RWPE1 (cell line): ENCODE data around the gene GGACT.

Experiments used
- CTCF ChIA-PET: fragments of 350-600 bp; sonication (Branson Sonifier 250); formaldehyde crosslinking; extraction: SDS; loops from one replicate; lab custom pipeline; 2021; lab: Yijun Ruan, JAX
- POLR2A ChIA-PET: fragments of 400-600 bp; formaldehyde crosslinking; extraction: SDS; loops from one replicate; lab custom pipeline; 2020; ENCODE audit warnings: antibody characterized with exemption; ENCODE audit not compliant: low non-redundant PET; lab: Yijun Ruan, JAX
- DNase-seq: peaks from one replicate; pipeline ENCODE4 v3.0.0; 2012; ENCODE audit warnings: low spot score
- H3K27ac ChIP-seq: fragments of 450-650 bp; 2 replicates; pipeline ENCODE4 v1.5.1; 2017
- TF ChIP-seq, protein P1 (sequence below): fragments of 450-650 bp; conservative IDR thresholded peaks from 2 replicates; pipeline ENCODE4 v1.5.1; 2017; ENCODE audit warnings: low read depth, mild to moderate bottlenecking

Gene GGACT

DNA sequence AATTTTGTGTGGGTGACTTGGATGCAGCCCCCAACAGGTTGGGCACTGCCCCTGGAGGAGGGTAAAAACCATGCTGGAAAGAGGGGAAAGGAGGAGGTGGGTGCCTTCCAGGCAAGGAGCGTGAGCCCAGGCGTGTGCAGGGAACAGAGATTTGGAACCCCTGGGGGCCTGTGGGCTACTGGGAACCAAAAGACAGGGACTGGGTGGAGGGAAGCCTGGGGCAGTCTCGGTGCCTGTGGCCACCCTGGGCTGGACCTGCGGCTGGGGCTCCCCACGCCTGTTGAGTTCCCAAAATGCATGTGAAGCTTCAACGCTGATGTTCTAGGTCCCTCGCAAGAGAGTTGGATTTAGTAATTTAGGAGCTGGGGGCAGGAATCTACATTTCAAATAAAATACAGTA, 24.8 kb downstream of the GGACT start:
- no peak overlapping the region for H3K27ac ChIP-seq
- ChIA-PET POLR2A (no interaction called here), CTCF (no interaction called here)
- TF ChIP-seq, protein P1, sequence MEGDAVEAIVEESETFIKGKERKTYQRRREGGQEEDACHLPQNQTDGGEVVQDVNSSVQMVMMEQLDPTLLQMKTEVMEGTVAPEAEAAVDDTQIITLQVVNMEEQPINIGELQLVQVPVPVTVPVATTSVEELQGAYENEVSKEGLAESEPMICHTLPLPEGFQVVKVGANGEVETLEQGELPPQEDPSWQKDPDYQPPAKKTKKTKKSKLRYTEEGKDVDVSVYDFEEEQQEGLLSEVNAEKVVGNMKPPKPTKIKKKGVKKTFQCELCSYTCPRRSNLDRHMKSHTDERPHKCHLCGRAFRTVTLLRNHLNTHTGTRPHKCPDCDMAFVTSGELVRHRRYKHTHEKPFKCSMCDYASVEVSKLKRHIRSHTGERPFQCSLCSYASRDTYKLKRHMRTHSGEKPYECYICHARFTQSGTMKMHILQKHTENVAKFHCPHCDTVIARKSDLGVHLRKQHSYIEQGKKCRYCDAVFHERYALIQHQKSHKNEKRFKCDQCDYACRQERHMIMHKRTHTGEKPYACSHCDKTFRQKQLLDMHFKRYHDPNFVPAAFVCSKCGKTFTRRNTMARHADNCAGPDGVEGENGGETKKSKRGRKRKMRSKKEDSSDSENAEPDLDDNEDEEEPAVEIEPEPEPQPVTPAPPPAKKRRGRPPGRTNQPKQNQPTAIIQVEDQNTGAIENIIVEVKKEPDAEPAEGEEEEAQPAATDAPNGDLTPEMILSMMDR, result no peak
- DNase-seq, result no peak

DNA sequence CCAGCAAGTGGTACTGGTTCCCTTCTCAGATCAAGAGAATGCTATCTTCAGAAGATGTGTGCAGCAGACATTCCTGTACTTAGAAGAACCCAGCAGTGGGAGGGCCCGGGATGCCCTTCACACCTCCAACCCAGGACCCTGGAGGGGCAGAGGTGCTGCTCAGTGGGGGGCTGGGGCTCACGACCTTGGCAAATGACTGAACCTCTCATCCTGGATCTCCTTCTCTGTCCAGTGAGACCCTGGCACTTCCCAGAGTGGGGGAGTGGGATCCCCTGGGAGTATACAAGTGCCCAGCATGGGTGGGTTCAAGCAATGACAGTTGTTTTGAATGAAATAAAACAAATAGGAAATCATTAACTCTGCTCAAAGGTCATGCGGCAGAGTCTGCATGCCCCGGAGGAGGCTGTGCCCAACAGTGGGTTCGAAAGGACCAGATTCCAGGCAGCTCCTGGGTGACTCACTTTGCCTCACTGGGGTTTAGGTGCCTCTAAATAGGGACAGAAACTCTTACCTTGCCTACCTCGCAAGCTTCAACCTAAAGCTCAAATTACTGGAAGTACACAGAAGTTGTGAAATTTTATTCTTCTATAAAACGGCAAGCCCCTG, 26.9 kb downstream of the GGACT start:
- POLR2A ChIA-PET, result no interaction called here
- CTCF ChIA-PET, result interaction anchor here (0.6 to 1.2 kb wide), 2 partner anchors 27 to 303 kb away, joined by 4 to 7 read pairs; no protein-coding TSS in a partner anchor
- no peak overlapping the region for H3K27ac ChIP-seq
- TF ChIP-seq, protein P1, result no peak
- DNase-seq, result no peak

DNA sequence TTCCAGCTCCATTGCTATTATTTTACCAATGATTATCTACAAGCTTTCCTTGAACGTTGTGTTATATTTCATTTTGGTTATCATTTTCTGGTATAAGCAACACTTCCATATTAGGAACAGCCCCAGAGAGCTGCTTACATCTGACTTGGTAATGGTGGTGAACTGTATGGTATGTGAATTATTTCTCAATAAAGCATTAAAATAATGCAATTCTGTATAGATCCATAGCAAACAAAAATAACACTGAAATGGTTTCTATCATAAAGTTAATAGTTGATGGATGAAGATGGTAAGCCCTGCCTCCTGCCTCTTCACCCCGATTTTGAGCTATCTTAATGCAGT, 27.5 kb downstream of the GGACT start:
- no peak overlapping the region for H3K27ac ChIP-seq
- ChIA-PET POLR2A (no interaction called here), CTCF (interaction anchor here (0.6 to 1.6 kb wide), 3 partner anchors 12 to 535 kb away, joined by 5 to 8 read pairs (median 7); no protein-coding TSS in a partner anchor)
- TF ChIP-seq, protein P1, result no peak
- DNase-seq, result no peak

DNA sequence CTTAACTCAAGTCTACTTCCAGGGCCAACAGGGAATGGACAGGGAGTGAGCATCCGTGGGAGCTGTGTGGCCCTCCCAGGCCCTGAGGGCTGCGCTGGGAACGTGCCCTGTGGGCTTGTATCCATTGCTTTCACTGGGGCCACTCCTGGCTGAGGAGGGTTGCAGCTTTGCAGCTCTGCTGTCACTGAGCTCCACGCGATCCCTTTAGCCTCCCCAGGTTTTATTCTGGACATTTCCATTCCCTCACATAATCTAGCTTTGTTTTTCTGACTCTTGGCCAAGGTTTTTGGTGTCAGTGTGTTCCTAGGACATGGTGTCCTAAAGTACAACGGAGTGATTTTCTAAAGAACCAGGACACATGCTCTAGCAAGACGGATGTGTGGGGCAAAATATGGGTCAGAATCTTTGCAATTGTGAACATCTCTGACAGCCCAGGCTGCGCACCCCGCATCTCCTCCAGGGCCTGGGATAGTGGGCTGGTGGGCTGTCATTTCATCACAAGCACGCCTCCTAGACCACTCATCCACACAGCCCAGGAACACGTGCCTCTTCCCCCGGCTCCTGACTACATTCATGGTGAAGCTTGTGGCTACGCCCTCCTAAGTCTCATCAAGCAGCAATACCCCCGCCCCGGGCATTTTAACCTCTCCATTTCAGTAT, 28.0 kb downstream of the GGACT start:
- TF ChIP-seq, protein P1, result no peak
- ChIA-PET POLR2A (no interaction called here), CTCF (interaction anchor here (0.6 to 1.6 kb wide), 2 partner anchors 12 to 535 kb away, joined by 5 to 8 read pairs; no protein-coding TSS in a partner anchor)
- no peak overlapping the region for H3K27ac ChIP-seq
- DNase-seq, result no peak

DNA sequence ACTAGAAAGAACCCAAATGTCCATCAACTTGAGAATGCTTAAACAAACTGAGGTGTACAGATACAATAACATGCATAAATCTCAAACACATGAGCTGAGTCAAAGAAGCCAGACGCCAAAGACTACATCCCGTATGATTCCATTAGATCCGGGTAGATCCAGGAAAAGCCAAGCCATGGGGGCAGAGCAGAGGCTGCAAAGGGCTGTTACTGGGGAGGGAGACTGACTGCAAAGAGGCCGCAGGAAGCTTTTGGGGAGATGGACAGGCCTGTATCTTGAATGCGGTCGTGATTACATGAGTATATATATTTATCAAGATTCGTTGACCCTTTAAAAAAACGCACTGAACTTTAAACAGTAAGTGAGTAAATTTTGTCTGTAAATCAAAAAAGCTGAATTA, 28.7 kb downstream of the GGACT start:
- TF ChIP-seq, protein P1, result no peak
- no peak overlapping the region for H3K27ac ChIP-seq
- DNase-seq, result no peak
- ChIA-PET POLR2A (no interaction called here), CTCF (interaction anchor here (1.6 kb wide), 1 partner anchor 13 kb away, joined by 5 read pairs; no protein-coding TSS in a partner anchor)

DNA sequence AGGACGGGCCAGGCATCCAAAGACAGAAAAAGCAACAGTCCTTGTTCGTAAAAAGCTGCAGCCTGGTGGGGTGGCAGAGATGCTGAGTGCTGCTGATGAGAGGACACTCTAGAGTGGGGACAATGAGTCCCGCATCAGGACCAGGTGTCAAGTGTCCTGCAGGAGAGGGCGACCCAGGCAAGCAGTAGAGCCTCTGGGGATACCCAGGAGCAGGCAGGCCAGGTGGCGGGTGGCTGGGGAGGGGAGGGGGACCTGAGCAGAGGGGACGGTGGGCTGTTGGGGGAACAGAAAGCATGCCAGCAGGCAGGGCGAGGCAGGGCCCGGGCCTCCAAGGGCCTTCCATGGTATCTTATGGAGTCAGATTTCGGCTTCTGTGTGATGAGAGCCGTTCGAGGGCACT, 35.8 kb downstream of the GGACT start:
- TF ChIP-seq, protein P1, result no peak
- ChIA-PET POLR2A (no interaction called here), CTCF (no interaction called here)
- no peak for DNase-seq
- no peak overlapping the region for H3K27ac ChIP-seq
